GM12864 (cell line): ENCODE data around the gene LMBRD2.

ENCODE experiments used
- DNase-seq: peaks from one replicate; pipeline ENCODE4 v3.0.0-alpha.2; 2011; ENCODE audit warnings: low read depth
- H3K4me3 ChIP-seq: 2 replicates; pipeline ENCODE4 v1.5.1; 2011; ENCODE audit warnings: mild to moderate bottlenecking, low read depth, low read length, control low read depth
- CTCF ChIP-seq: IDR thresholded peaks from 2 replicates; pipeline ENCODE4 v1.5.1; 2011; ENCODE audit warnings: low read depth, mild to moderate bottlenecking, moderate library complexity, low read length, control low read depth, inconsistent platforms; ENCODE audit errors: missing control alignments

LMBRD2 gene

GRCh38 chr5:36059571-36060419 is 91.9 kb downstream of the LMBRD2 start:
- H3K4me3 ChIP-seq, result no peak overlapping the region
- no peak for TF ChIP-seq CTCF
- no peak for DNase-seq

GRCh38 chr5:36058776-36059175 is 92.9 kb downstream of the LMBRD2 start:
- no peak for DNase-seq
- TF ChIP-seq CTCF, result no peak
- H3K4me3 ChIP-seq, result no peak overlapping the region

- TF ChIP-seq CTCF, result no peak
- no peak for DNase-seq
- no peak overlapping the region for H3K4me3 ChIP-seq
Measured at GRCh38 chr5:36057386-36057785, 94.3 kb downstream of the LMBRD2 start.

- TF ChIP-seq CTCF, result no peak
- H3K4me3 ChIP-seq, result no peak overlapping the region
- no peak for DNase-seq
Measured at GRCh38 chr5:36056422-36056821, 95.3 kb downstream of the LMBRD2 start.

- TF ChIP-seq CTCF, result no peak
- no peak for DNase-seq
- no peak overlapping the region for H3K4me3 ChIP-seq
Measured at GRCh38 chr5:36055984-36056383, 95.7 kb downstream of the LMBRD2 start.

GRCh38 chr5:36054647-36055046 is 97.0 kb downstream of the LMBRD2 start:
- H3K4me3 ChIP-seq, result no peak overlapping the region
- no peak for DNase-seq
- TF ChIP-seq CTCF, result no peak

GRCh38 chr5:36052538-36052937 is 99.1 kb downstream of the LMBRD2 start:
- no peak overlapping the region for H3K4me3 ChIP-seq
- no peak for TF ChIP-seq CTCF
- DNase-seq, result no peak
